ENCODE data around the gene DHRS4.

DHRS4 gene

DNA sequence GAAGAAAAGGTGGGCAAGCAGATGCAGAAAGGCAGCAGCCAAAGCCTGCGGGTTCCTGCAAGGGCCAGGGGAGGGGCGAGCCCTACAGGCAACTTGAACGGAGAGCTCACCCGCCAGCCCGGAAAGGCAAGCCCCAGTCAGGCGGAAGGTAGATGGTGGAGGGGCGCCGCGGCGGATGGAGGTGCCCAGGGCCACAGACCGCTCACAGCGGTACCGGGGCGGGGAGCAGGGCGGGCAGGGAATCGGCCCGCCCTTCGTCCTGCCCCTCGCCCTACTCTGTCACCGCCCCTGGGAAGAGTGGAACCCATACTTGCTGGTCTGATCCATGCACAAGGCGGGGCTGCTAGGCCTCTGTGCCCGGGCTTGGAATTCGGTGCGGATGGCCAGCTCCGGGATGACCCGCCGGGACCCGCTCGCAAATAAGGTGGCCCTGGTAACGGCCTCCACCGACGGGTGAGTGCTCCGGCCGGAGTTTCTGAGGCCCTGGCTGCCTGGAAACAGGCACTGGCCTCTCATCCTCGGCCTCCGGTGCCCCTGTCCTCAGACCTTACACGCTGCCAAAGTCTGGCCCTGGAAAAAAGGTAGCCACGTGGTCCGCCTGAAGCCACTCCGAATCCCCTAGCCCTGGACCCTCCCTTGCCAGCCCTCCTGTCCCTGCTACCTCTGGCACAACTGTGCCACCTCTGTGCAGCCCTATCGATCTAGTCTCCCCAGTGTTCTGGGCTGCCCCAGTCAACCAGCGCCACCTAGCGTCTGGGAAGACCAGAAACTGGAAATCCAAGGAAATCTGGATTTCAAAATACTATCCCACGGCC lies at the start of gene DHRS4:
TSS of gene DHRS4 (plus strand) at position 307 of the 815 bp plus-strand sequence. CDS start at position 326, 19 bp downstream.
- no peaks in the 10 kb centered on the region for H3K36me3 ChIP-seq (ENCODE audit: control insufficient read depth, low read depth, low read length)
- peak within 1 kb of the TSS; percentile 98 for H3K4me3 ChIP-seq (ENCODE audit: low read length)
- no peaks in the 10 kb centered on the region for H3K9me3 ChIP-seq (ENCODE audit: control insufficient read depth, low read depth, low read length)
- no peaks in the 10 kb centered on the region for H3K27me3 ChIP-seq (ENCODE audit: control insufficient read depth, insufficient read depth, low read length)
- H3K4me1 ChIP-seq (ENCODE audit: control insufficient read depth, low read depth, low read length) = no peaks in the 10 kb centered on the region
- H3K27ac ChIP-seq (ENCODE audit: low read length) = peak within 1 kb of the TSS; percentile 69
- H3K9ac ChIP-seq (ENCODE audit: low read length) = peak within 1 kb of the TSS; percentile 91

DNA sequence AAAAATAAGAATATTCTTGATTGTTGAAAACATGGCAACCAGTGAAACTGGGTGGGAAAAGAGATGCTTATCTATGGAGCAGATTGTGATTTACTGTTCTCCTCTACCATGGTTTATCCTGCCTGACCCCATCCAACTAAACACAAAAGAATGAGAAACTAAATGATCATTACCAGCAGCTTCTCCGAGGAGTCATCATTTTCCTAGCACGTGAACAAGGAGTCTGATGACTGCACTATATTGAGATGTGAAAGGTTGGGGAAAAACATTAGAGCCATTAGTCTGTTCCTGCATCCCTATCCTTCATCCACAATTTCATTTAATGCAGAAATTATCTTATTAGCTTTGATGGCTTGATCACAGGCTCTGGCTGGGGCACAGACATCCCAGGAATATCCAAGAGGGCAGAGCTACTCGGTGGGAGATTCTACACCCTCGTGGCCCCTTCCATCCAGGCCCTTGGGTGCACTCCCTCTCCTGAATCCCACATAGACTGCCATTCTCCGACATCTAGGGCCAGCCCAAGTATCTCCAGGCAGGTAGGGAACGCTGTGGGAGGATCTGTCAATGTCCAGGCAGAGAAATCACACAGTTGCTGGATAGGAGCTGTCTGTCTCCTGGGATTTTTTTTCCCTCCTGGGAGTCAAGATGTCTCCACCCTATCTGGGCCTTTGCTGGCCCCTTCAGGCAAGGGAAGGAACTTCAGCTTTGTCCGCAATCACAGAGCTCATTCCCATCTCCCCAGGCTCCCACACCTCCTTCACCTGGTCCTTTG lies 43.3 kb upstream of the DHRS4 start:
- H3K4me1 ChIP-seq (ENCODE audit: control insufficient read depth, low read depth, low read length) = peaks cover 14% of the 10 kb centered on the region
- H3K27me3 ChIP-seq (ENCODE audit: control insufficient read depth, insufficient read depth, low read length) = no peaks in the 10 kb centered on the region
- H3K27ac ChIP-seq (ENCODE audit: low read length) = no peak overlapping the region
- no peaks in the 10 kb centered on the region for H3K36me3 ChIP-seq (ENCODE audit: control insufficient read depth, low read depth, low read length)
- H3K4me3 ChIP-seq (ENCODE audit: low read length) = no peak overlapping the region
- H3K9ac ChIP-seq (ENCODE audit: low read length) = no peak overlapping the region
- H3K9me3 ChIP-seq (ENCODE audit: control insufficient read depth, low read depth, low read length) = no peaks in the 10 kb centered on the region

DNA sequence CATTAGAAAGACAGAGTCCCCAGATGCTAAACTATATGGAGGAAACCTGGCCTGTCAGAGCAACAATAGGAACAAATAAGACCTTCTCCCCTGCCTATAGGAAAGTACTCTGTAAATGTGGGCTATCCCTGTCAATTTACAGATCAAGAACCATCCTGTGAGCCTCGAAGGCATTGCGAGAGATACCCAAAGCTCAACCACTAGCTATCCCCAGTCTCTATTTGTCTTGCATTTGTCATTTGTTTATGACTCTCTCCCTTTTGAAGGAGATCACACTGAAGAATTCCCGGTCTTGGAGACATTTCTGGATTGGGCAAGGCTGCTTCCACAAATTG lies 42.7 kb upstream of the DHRS4 start:
- no peak overlapping the region for H3K27ac ChIP-seq (ENCODE audit: low read length)
- no peak overlapping the region for H3K4me3 ChIP-seq (ENCODE audit: low read length)
- no peak overlapping the region for H3K9ac ChIP-seq (ENCODE audit: low read length)
- H3K36me3 ChIP-seq (ENCODE audit: control insufficient read depth, low read depth, low read length) = no peaks in the 10 kb centered on the region
- no peaks in the 10 kb centered on the region for H3K27me3 ChIP-seq (ENCODE audit: control insufficient read depth, insufficient read depth, low read length)
- peaks cover 14% of the 10 kb centered on the region for H3K4me1 ChIP-seq (ENCODE audit: control insufficient read depth, low read depth, low read length)
- no peaks in the 10 kb centered on the region for H3K9me3 ChIP-seq (ENCODE audit: control insufficient read depth, low read depth, low read length)

DNA sequence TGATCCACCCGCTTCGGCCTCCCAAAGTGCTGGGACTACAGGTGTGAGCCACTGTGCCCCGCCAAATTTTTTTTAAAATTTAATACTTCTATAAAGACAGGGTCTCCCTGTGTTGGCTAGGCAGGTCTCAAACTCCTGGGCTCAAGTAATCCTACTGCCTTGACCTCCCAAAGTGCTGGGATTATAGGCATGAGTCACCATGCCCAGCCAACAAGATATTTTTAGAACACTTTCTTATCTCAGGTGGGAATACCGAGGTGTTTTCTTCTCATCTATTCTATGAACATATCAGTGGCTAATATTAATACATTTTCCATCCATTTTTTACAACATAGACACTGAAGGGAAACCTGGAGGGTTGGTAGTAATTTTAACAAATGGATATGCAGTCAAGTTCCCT lies 38.0 kb upstream of the DHRS4 start:
- Histone ChIP-seq H3K27me3 (ENCODE audit: control insufficient read depth, insufficient read depth, low read length) (no peaks in the 10 kb centered on the region), H3K9ac (ENCODE audit: low read length) (no peak overlapping the region), H3K9me3 (ENCODE audit: control insufficient read depth, low read depth, low read length) (no peaks in the 10 kb centered on the region), H3K36me3 (ENCODE audit: control insufficient read depth, low read depth, low read length) (no peaks in the 10 kb centered on the region), H3K27ac (ENCODE audit: low read length) (no peak overlapping the region), H3K4me3 (ENCODE audit: low read length) (no peak overlapping the region), H3K4me1 (ENCODE audit: control insufficient read depth, low read depth, low read length) (peaks cover 10% of the 10 kb centered on the region)

DNA sequence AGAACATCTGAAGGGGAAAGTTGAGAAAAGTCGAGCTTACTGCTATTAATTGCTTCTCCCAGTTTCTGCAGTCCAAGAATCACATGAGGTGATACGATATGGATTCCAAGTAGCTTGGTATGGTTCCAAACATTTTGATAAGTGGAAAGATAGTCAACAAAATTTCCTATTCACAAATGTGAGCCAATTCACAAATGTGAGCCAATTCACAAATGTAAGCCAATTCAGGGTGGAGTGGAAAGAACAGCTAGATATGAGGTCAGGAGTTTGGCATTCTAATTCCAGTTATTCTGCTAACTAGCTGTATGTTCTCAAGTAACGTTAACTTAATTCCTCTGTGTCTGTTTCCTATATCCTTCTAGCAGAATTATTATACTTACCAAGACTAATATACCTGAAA lies 37.6 kb upstream of the DHRS4 start:
- H3K4me1 ChIP-seq (ENCODE audit: control insufficient read depth, low read depth, low read length) = peaks cover 7% of the 10 kb centered on the region
- no peaks in the 10 kb centered on the region for H3K36me3 ChIP-seq (ENCODE audit: control insufficient read depth, low read depth, low read length)
- no peaks in the 10 kb centered on the region for H3K27me3 ChIP-seq (ENCODE audit: control insufficient read depth, insufficient read depth, low read length)
- H3K9ac ChIP-seq (ENCODE audit: low read length) = no peak overlapping the region
- H3K9me3 ChIP-seq (ENCODE audit: control insufficient read depth, low read depth, low read length) = no peaks in the 10 kb centered on the region
- H3K27ac ChIP-seq (ENCODE audit: low read length) = no peak overlapping the region
- H3K4me3 ChIP-seq (ENCODE audit: low read length) = no peak overlapping the region

DNA sequence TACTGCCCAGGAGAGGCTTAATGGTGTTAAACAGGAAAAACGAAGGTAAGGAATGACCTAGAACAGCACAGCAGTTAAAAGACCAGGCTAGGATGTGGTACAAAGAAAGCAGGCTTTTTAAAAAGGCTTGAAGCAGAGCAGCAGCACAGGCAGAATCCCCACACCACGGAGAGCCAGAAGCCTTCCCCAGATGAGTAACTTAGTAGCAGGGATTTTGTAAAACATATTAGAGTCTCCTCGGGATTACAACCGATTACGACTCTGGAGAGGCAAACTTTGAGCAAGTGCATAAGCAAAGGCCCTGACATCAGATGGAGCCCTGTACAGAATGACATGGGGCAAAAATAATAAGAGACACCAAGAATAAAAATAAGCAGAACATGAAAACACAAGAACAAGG lies 37.1 kb upstream of the DHRS4 start:
- Histone ChIP-seq H3K36me3 (ENCODE audit: control insufficient read depth, low read depth, low read length) (no peaks in the 10 kb centered on the region), H3K27me3 (ENCODE audit: control insufficient read depth, insufficient read depth, low read length) (no peaks in the 10 kb centered on the region), H3K4me3 (ENCODE audit: low read length) (no peak overlapping the region), H3K9ac (ENCODE audit: low read length) (no peak overlapping the region), H3K27ac (ENCODE audit: low read length) (no peak overlapping the region), H3K9me3 (ENCODE audit: control insufficient read depth, low read depth, low read length) (no peaks in the 10 kb centered on the region), H3K4me1 (ENCODE audit: control insufficient read depth, low read depth, low read length) (peaks cover 3% of the 10 kb centered on the region)

DNA sequence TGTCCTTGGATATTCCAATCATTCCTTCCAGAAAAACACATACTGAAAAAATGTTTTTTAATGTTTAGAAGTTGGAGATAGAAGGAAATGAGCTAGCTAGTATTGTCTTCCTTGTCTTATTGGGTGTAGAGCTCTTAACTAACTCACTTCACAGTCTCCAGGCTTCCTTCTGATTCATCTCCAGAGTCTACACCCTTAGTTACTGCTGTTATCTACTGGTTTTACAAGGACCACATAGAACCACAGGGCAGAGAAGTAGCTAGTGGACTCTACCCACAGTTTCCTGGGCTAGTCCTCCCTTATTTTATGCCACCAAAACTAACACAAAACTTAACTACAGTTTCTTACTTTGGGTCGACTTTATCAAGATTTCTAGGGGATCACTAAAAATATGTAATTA lies 31.0 kb upstream of the DHRS4 start:
- Histone ChIP-seq H3K27me3 (ENCODE audit: control insufficient read depth, insufficient read depth, low read length) (no peaks in the 10 kb centered on the region), H3K36me3 (ENCODE audit: control insufficient read depth, low read depth, low read length) (no peaks in the 10 kb centered on the region), H3K4me3 (ENCODE audit: low read length) (no peak overlapping the region), H3K27ac (ENCODE audit: low read length) (no peak overlapping the region), H3K9ac (ENCODE audit: low read length) (no peak overlapping the region), H3K4me1 (ENCODE audit: control insufficient read depth, low read depth, low read length) (no peaks in the 10 kb centered on the region), H3K9me3 (ENCODE audit: control insufficient read depth, low read depth, low read length) (no peaks in the 10 kb centered on the region)

DNA sequence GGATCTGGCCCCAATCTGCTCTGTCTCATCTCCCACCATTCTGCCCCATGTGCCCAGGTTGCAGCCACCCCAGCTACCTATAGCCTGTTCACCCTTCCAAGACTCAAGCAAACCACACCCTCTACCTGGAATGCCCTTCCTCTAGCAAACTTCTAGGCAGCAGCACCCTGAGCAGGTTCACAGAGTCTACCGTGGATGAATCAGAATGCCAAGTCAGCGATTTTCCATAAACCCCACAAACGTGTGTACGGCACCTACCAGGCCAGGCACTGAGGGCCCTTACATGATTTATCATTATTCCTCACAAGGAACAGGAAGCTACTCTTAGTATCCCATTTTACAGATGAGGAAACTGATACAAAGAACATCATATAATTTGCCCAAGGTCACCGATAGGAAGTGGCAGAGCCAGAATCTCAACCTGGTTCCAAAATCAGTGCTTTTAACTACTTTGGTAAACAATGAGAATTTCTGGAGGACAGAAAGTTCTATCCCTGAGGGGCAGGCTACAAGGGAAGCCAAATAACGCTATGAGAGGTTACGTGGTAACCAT lies 28.0 kb upstream of the DHRS4 start:
- no peaks in the 10 kb centered on the region for H3K27me3 ChIP-seq (ENCODE audit: control insufficient read depth, insufficient read depth, low read length)
- no peaks in the 10 kb centered on the region for H3K4me1 ChIP-seq (ENCODE audit: control insufficient read depth, low read depth, low read length)
- no peaks in the 10 kb centered on the region for H3K9me3 ChIP-seq (ENCODE audit: control insufficient read depth, low read depth, low read length)
- no peak overlapping the region for H3K27ac ChIP-seq (ENCODE audit: low read length)
- no peaks in the 10 kb centered on the region for H3K36me3 ChIP-seq (ENCODE audit: control insufficient read depth, low read depth, low read length)
- H3K9ac ChIP-seq (ENCODE audit: low read length) = no peak overlapping the region
- no peak overlapping the region for H3K4me3 ChIP-seq (ENCODE audit: low read length)

DNA sequence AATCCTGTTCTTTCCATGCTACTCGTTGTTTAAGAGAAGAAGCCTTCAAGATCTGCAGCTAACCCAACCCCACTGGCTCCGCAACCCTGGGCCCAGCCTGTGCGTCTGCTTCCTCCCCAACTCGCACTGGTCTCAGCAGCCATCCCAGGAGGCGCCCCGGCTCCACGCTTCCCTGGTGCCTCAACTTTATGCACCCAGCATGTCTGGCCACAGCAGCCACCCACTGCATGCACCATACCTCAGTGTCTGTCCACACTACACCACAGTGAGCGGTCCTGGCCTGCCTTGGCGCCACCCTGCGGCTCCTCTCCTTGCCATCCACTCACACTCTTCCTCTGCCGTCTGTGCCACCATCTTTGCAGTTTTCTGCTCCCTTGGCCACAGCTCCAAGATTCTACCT lies 27.0 kb upstream of the DHRS4 start:
- Histone ChIP-seq H3K4me1 (ENCODE audit: control insufficient read depth, low read depth, low read length) (no peaks in the 10 kb centered on the region), H3K9ac (ENCODE audit: low read length) (no peak overlapping the region), H3K27me3 (ENCODE audit: control insufficient read depth, insufficient read depth, low read length) (no peaks in the 10 kb centered on the region), H3K36me3 (ENCODE audit: control insufficient read depth, low read depth, low read length) (no peaks in the 10 kb centered on the region), H3K27ac (ENCODE audit: low read length) (no peak overlapping the region), H3K9me3 (ENCODE audit: control insufficient read depth, low read depth, low read length) (no peaks in the 10 kb centered on the region), H3K4me3 (ENCODE audit: low read length) (no peak overlapping the region)

DNA sequence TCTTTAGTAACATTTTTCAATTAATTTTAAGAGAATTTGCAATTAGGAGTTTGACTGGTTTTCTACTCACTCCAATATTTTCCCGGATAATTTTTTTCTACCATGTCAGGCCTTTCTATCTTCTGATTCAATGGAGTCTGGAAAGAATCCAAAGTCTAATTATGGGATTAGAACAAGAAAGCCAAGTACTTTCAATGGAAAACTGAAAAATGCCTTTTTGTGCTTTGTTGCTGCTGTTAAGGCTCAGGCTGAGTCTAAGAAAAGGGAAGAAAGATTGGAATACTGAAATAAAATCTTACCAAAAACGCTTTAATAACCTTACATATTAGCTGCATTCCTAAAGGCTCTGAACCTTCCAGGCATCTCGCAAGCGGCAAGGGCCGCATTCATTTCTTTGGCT lies 24.4 kb upstream of the DHRS4 start:
- Histone ChIP-seq H3K9me3 (ENCODE audit: control insufficient read depth, low read depth, low read length) (no peaks in the 10 kb centered on the region), H3K36me3 (ENCODE audit: control insufficient read depth, low read depth, low read length) (no peaks in the 10 kb centered on the region), H3K4me1 (ENCODE audit: control insufficient read depth, low read depth, low read length) (no peaks in the 10 kb centered on the region), H3K27me3 (ENCODE audit: control insufficient read depth, insufficient read depth, low read length) (no peaks in the 10 kb centered on the region), H3K9ac (ENCODE audit: low read length) (no peak overlapping the region), H3K4me3 (ENCODE audit: low read length) (no peak overlapping the region), H3K27ac (ENCODE audit: low read length) (no peak overlapping the region)

DNA sequence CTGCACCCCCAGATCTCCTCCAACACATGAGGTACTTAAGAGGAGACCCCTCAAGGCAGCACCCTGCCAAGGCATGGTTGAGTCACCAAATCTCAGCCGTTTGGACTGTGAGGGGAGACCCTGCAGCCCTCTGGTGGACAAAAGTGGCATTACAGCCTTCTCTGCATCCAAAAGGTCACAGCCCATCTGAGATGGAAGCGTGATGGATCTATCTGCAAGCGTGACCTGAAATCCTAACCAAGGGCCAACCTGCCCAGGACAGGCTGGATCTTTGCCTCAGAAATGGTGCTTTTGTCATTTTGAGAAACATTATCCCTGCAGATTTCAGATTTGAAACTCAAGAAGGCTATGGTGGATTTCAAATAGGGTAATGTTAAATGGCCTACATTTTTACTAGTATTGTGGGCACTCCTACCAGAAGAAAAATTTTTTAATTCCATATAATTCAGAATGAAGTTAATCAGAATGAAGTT lies 23.7 kb upstream of the DHRS4 start:
- no peak overlapping the region for H3K4me3 ChIP-seq (ENCODE audit: low read length)
- H3K9me3 ChIP-seq (ENCODE audit: control insufficient read depth, low read depth, low read length) = no peaks in the 10 kb centered on the region
- no peak overlapping the region for H3K27ac ChIP-seq (ENCODE audit: low read length)
- H3K27me3 ChIP-seq (ENCODE audit: control insufficient read depth, insufficient read depth, low read length) = no peaks in the 10 kb centered on the region
- no peak overlapping the region for H3K9ac ChIP-seq (ENCODE audit: low read length)
- H3K4me1 ChIP-seq (ENCODE audit: control insufficient read depth, low read depth, low read length) = no peaks in the 10 kb centered on the region
- no peaks in the 10 kb centered on the region for H3K36me3 ChIP-seq (ENCODE audit: control insufficient read depth, low read depth, low read length)

All from iPS-18a (cell line).